ENCODE measurements around the gene NUPR1.

DNA sequence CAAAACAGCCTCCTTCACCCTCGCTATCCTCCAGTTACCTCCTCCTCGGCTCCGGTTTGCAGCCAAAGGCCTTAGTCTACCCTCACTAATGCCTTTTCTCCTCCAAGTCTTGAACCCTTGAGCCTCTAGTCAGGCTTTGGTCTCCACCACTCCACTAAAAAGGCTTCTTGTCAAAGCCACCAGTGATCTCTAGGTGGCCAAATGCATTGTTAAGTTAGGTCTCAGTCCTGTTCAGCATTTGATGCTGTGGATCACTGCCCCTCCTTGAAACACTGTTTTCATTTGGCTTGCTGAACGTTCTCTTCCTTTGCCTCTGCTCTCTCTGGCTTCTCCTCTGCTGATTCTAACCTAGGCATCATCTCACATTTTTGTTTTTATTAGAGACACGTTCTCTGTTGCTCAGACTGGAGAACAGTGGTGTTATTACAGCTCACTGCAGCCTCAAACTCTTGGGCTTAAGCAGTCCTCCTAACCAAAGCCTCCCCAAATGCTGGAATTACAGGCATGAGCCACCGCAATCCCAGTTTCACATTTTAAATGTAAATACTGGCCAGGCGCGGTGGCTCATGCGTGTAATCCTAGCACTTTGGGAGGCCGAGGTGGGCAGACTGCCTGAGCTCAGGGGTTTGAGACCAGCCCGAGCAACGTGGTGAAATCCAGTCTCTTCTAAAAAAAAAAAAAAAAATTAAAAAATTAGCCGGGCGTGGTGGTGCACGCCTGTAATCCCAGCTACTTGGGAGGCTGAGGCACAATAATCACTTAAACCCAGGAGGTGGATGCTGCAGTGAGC, 16.1 kb upstream of the NUPR1 start:
- TF ChIP-seq, protein P1, sequence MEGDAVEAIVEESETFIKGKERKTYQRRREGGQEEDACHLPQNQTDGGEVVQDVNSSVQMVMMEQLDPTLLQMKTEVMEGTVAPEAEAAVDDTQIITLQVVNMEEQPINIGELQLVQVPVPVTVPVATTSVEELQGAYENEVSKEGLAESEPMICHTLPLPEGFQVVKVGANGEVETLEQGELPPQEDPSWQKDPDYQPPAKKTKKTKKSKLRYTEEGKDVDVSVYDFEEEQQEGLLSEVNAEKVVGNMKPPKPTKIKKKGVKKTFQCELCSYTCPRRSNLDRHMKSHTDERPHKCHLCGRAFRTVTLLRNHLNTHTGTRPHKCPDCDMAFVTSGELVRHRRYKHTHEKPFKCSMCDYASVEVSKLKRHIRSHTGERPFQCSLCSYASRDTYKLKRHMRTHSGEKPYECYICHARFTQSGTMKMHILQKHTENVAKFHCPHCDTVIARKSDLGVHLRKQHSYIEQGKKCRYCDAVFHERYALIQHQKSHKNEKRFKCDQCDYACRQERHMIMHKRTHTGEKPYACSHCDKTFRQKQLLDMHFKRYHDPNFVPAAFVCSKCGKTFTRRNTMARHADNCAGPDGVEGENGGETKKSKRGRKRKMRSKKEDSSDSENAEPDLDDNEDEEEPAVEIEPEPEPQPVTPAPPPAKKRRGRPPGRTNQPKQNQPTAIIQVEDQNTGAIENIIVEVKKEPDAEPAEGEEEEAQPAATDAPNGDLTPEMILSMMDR (IDR thresholded peaks at IDR 0.05) = no peak
- TF ChIP-seq EP300 (IDR thresholded peaks at IDR 0.05) (no peak), POLR2AphosphoS5 (IDR thresholded peaks at IDR 0.05) (no peak)

All from gastroesophageal sphincter (tissue), 3 donors.